GM18526 (cell line): ENCODE results near the gene SDK1.

Experiments
- POLR2A ChIP-seq: IDR thresholded peaks from 3 replicates; pipeline ENCODE4 v1.6.1; 2011; ENCODE audit not compliant: insufficient read length; ENCODE audit errors: extremely low read depth

Gene SDK1

DNA sequence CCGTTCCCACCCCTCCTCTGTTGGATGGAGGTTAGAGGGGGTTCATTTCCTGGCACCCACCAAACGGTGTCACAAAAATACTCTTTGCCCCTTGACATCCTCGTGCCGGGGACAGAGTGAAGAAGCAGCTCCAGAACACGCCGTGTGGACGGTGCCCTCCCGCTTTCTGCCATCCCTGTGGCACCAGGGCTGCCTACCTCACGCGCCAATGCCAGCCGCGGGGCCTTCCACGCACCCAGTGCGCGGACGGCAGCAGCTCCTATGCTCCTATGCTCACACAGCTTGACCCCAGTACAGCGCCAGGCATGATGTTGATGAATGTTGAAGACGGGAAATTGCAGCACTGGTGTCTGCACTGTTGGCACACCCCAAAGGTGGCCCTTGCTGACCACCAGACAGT, 873.8 kb downstream of the SDK1 start:
- no peak for TF ChIP-seq POLR2A

DNA sequence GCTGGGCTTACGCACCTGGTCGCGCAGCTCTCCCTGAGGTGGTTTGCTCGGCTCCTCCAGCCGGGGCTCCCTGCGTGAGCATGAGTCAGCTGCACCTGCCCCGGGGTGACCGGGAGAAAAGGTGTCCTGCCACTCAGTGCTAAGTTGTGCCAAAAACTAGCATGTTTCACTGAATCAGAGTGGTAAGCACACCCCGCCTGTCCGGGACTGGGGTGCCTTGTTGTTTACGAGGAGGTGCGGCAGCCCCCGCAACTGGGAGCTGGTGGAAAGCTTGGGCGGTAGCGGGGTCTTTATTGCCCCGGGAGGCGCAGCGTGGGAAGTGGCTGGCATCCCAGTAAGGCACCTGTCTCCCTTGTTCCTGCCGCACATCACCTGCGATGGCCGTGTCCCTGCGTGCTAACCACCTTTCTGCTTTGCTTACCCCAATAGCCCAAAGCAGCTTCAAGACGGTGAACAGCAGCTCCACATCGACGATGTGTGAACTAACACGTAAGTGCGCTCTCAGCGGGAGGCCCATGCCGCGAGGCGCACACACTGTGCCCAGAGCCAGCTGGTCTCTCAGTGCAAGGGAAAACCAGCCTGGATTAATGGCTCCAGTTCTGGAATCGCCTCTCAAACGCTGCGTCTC, 874.4 kb downstream of the SDK1 start:
- no peak for TF ChIP-seq POLR2A

DNA sequence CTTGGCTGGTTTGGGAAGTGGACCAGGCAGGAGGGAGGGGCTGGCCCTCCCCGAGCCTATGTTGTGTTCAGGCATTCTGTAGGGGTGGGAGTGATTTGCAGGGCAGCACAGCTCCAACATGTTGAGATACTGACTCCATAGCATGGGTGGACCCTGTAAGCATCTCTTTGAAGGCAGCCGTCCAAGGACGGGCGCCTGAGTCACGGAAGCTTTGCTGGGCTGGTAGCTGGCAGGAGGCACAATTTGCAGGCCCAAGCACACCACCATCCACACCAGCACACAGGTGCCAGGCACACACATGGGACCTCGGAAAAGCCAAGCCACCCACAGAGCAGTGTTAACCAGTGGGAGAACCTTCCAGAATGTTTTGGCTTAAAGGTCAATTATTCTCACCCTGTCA, 875.9 kb downstream of the SDK1 start:
- no peak for TF ChIP-seq POLR2A

DNA sequence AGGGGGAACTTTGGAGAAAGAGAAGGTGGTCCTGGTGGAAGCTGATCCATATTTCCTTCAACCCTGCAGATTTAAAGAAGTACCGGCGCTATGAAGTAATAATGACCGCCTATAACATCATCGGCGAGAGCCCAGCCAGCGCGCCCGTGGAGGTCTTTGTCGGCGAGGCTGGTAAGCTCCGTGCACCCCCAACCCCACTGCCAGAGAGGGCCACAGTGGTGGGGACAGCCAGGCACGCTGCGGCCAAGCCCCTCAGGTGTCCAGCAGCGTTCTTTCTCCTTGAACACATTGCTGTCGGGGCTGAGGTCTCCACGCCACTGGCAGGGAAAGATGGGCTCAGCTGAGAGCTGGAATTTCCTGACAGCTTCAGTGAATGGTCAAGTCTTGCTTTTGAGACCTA, 877.4 kb downstream of the SDK1 start:
- no peak for TF ChIP-seq POLR2A

DNA sequence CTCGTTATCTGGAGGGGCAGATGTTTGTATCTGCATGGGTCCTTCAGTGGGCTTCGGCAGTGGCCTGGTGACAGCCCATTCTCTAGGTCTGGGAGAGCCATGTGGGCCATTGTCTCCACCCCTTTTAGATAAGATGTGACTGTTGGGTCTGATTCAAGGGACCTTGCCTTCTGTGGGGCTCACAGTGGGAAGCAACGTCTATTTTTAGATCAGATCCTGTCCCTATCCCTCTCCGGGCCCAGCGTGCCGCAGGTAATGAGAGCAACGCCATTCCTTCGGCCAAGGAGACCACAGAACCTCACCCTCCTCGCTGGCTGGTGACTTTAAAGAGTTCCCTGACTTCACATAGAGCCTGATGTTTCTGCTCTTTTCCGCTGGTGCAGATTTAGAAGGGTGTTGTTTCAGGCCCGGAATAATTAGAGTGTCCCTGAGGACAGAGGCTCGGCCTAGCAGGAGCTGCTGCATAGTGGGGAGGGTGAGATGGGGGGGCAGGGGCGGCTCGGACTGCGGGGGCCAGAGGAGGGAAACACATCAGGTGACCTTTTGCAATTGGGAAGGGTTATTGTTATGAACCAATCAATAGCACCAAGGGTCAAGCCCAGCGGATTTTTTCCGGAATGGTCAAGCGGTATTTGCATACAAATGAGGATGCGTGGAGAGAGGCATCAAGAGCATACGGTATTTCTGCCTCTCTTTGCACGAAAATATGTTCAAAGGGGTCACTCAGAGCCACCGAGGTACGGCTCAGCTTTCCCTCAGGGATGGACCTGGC, 878.0 kb downstream of the SDK1 start:
- TF ChIP-seq POLR2A = no peak

DNA sequence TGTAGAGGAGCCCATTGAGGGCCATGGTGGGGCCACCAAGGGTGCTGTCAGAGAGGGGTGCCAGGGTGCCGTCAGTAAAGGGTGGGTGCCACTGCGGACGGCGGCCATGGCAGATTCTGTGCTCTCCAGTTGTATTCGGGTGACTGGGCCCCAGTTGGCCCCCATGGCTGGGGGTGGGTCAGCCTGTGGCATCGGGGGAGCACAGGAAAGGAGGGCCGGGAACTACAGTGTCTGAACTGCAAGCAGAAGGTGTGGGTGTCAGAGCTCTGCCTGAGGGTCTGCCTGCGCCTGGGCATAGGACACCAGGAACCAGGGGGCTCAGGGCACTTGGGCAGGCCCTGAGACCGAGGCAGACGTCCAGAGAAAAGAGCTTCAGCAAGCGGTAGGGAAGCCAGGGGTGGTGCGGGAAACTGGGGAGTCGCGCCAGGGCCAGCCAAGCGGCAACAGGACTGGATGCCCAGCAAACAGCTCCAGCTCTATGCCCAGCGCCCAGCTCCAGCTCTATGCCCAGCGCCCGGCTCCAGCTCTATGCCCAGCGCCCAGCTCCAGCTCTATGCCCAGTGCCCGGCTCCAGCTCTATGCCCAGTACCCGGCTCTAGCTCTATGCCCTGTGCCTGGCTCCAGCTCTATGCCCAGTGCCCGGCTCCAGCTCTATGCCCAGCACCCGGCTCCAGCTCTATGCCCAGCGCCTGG, 878.8 kb downstream of the SDK1 start:
- TF ChIP-seq POLR2A = no peak

DNA sequence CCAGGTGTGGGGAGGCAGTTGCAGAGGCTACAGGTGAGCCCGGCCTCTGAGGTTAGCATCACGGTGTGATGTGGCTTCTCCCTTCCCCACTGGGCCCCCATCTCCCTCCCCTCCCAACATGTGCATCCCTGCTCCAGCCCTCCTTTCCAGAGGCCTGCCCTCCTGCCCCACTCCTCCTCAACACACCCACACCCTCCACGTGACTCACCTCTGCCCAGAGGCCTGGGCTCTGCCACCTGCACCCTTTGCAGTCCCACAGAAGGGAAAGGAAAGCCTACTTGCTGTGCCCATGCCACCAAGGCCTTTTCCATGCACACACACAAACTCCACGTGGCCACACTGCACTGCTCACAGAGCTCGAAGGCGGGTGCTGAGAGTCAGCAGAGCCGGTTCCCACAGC, 880.4 kb downstream of the SDK1 start:
- TF ChIP-seq POLR2A = no peak

DNA sequence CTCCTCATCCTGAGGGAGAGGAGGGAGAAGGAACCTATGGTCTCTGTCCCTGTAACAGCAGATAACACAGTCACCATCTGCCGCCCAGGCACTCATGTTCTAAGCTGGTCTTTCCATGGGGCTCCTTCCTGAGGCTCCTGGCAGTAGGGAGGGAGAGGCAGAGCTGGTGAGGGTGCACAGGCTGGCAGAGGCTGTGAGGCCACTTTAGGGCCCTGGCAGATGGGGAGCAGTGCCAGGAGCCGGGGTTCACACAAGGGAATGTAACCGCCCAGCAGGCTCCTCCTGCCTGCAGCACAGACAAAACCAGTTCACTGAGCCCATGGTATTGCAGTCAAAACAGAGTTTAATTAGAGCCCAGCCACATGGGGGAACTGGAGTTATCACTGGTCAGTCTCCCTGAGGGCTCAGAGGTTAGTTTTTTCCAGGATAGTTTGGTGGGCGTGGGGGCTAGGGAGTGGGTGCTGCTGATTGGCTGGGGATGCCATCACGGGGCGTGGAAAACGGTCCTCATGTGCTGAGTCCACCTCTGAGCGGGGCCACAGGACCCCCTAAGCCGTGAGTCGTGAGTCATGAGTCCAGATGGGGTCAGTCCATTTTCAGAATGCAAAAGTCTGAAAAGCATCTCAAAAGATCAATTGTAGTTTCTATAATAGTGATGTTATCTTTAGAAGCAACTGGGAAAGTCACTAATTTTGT, 881.7 kb downstream of the SDK1 start:
- TF ChIP-seq POLR2A = no peak

DNA sequence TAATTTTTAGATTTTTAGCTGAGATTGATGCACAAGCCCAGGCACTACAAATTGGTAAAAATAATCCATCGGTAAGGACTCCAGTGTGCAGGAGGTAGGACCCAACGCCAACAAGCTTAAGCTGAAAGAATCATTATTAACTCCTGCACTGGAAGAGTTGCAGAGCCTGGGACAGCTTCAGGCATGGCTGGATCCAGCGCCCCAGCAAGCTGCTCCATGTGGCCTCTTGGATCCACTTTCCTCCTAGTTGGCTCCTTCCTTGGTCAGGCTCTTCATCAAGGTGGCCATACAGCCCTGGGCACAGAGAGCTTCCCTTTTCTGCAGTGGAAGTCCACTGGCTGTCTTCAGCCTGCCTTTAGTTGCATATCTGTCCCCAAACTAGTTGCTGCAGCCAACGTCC, 883.6 kb downstream of the SDK1 start:
- TF ChIP-seq POLR2A = no peak

DNA sequence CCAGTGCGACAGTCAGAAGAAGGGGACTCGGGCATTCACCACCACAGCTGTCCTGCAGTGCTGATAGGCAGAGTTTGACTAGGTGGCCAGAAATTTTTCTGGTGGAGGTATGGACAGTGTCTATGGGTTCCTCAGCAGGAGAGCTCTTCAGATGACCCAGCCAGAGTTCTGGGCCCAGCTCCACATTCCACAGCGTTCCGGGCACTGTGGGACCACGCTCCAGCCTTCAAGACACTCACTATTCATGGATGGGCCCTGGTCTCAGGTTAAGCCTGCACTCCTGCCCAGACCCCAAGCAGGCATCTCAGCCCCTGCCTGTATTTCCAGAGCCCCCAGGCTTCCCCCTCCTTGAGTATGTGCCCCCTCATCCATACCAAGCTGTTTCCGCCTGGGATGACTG, 884.1 kb downstream of the SDK1 start:
- TF ChIP-seq POLR2A = no peak

DNA sequence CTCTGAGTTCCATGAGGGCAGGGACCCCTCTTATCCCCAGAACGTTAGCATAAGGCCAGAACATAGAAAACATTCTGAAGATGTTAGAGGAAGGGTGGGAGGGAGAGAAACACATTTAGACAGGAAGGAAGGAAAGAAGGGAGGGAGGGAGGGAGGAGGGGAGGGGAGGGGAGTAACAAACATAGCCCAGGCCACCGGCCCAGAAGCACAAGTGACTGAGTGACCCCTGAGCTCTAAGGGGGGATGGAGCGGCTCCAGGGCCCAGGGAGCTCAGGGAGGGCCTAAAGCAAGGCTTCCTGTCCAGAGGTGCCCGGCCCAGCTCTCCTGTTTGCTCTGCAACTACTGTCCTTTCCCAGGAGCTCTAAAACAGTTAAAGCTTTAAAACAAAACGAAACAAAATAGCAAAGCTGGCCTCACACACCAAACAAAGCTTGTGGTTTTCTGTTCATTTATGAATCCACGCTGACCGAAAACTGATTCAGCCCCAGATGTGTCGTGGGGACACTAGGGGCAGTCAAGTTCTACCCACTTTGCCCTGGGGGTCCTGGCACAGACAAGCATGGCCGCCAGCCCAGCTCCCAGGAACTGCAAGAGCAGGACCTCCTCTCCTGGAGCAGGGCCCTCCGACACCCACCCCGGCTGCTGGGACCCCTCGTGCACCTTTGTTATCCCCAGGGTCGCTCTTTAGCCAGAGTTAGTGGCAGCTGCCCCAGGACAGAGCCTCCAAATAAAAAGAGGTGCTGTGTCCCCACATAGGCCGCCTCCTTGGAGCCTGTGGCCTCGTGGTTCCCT, 884.9 kb downstream of the SDK1 start:
- no peak for TF ChIP-seq POLR2A

DNA sequence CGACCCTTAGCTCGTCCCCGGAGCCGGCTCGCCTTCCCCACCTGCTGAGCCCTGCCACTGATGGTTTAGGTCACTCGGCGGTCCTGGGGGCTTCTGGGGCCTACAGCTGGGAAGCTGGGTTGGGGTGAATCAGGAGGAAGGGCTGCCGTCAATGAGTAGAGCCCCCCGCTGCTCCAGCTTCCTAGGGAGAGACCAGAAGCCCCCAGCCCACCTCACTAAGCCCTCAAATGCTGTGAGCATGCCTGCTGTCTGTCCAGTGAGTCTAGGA, 885.4 kb downstream of the SDK1 start:
- no peak for TF ChIP-seq POLR2A

DNA sequence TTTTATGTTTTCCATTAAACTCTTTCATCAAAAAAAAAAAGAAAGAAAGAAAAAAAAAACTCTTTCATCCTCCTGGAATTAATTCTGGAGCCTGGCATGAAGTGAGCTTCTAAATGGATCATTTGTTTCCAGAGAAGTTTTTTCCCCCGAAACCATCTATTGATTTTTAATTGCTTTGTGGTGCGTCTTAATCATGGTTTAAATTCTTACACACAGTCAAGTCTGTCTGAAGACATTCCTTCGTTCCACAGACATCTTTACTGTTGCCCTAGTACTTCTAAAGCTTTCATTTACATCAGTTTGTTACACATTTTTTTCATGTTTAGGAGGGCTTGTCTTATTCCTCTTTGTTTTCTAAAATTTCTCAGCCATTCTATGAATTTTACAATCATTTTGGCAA, 887.6 kb downstream of the SDK1 start:
- TF ChIP-seq POLR2A = no peak

DNA sequence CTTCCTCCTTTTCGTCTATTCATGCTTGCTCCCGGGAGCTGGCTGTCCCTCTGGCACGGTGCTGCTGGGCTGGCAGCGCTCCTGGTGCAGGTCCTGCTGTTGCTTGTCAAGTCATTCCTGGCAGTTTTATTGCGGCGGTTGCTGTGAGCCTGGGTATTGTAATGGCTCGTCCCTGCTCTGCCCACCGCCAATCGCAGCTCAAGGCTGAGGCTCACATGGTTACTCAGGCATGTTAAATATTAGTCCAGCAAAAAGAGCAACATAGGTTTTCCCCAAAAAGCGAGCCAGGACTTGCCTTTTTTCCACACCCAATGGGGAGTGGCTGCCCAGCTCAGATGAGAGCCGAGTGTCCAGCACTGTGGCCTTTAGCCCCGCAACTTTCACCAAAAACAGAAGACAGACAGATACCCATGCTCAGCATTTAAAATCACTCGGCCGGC, 888.1 kb downstream of the SDK1 start:
- no peak for TF ChIP-seq POLR2A
